AG08395 (cell line): ENCODE data around the gene LRIF1.
A peak's percentile ranks its signal among the peaks of the same experiment; 100 is the strongest.
"Not testable (repeated sequence)": the region's sequence is repeated elsewhere in the genome, so short reads cannot be mapped to it uniquely, and the experiment has no call there.

ENCODE experiments used
- DNase-seq: peaks from one replicate; pipeline ENCODE4 v3.0.0; 2012; ENCODE audit warnings: mixed read lengths, low spot score

Gene LRIF1

GRCh38 chr1:110963691-110964454 lies at the start of gene LRIF1:
LRIF1 (minus strand) TSS chr1:110963922; CDS start chr1:110963688, 234 bp downstream.
- peak; percentile 98 for DNase-seq

GRCh38 chr1:111008031-111008430 lies 44.3 kb upstream of the LRIF1 start:
- DNase-seq, result no peak

- DNase-seq, result no peak
Observed at GRCh38 chr1:111006556-111006955, 42.8 kb upstream of the LRIF1 start.

- not testable (repeated sequence) for DNase-seq
Observed at GRCh38 chr1:110999607-111000006, 35.9 kb upstream of the LRIF1 start.

GRCh38 chr1:110992329-110992728 lies 28.6 kb upstream of the LRIF1 start:
- DNase-seq, result peak; percentile 25

- DNase-seq, result not testable (repeated sequence)
Observed at GRCh38 chr1:110991295-110991694, 27.6 kb upstream of the LRIF1 start.

- no peak for DNase-seq
Observed at GRCh38 chr1:110990541-110990940, 26.8 kb upstream of the LRIF1 start.

GRCh38 chr1:110986407-110986891 lies 22.7 kb upstream of the LRIF1 start:
- no peak for DNase-seq

GRCh38 chr1:110982320-110982719 lies 18.6 kb upstream of the LRIF1 start:
- DNase-seq, result no peak

- no peak for DNase-seq
Observed at GRCh38 chr1:110979154-110979553, 15.4 kb upstream of the LRIF1 start.

- DNase-seq, result no peak
Observed at GRCh38 chr1:110976089-110976488, 12.4 kb upstream of the LRIF1 start.

- no peak for DNase-seq
Observed at GRCh38 chr1:110975265-110975664, 11.5 kb upstream of the LRIF1 start.

- DNase-seq, result no peak
Observed at GRCh38 chr1:110967256-110967655, 3.5 kb upstream of the LRIF1 start.

- no peak for DNase-seq
Observed at GRCh38 chr1:110964455-110964903, 757 bp upstream of the LRIF1 start.

GRCh38 chr1:110962892-110963690 lies 631 bp downstream of the LRIF1 start:
- DNase-seq, result peak; percentile 61

GRCh38 chr1:110961902-110962301 lies 1.8 kb downstream of the LRIF1 start:
- DNase-seq, result no peak

GRCh38 chr1:110960777-110961420 lies 2.8 kb downstream of the LRIF1 start:
- no peak for DNase-seq

GRCh38 chr1:110957798-110958197 lies 5.9 kb downstream of the LRIF1 start:
- no peak for DNase-seq

- DNase-seq, result no peak
Observed at GRCh38 chr1:110956586-110956985, 7.1 kb downstream of the LRIF1 start.

GRCh38 chr1:110953031-110953430 lies 10.7 kb downstream of the LRIF1 start:
- DNase-seq, result no peak

GRCh38 chr1:110952031-110952430 lies 11.7 kb downstream of the LRIF1 start:
- no peak for DNase-seq

- no peak for DNase-seq
Observed at GRCh38 chr1:110951161-110951560, 12.6 kb downstream of the LRIF1 start.
